Lower lobe of right lung (tissue), 2 donors: ENCODE data around the gene GPR137. TPM values are rescaled to one million over a fixed set of nuclear protein-coding genes. Genes with fewer than 3 reads are reported as not detected.
"Not testable (repeated sequence)": the region's sequence is repeated elsewhere in the genome, so short reads cannot be mapped to it uniquely, and the experiment has no call there.

ENCODE experiments used
- ATAC-seq, 2 donors: fragments of 200-7000 bp; cut with Tn5 transposase; one replicate each; pipeline ENCODE4 v1.9.1; 2020 to 2022; ENCODE audit warnings: mild to moderate bottlenecking in 2 of 2, moderate library complexity in 2 of 2
- DNase-seq: peaks from one replicate; pipeline ENCODE4 v3.0.0-alpha.2; 2020
- H3K27ac ChIP-seq: fragments of 200-600 bp; one replicate; pipeline ENCODE4 v1.8.0; 2022
- H3K27me3 ChIP-seq: fragments of 200-600 bp; one replicate; pipeline ENCODE4 v1.8.0; 2022; ENCODE audit warnings: low read depth
- H3K36me3 ChIP-seq: fragments of 200-600 bp; one replicate; pipeline ENCODE4 v1.8.0; 2022; ENCODE audit warnings: mild to moderate bottlenecking
- H3K4me1 ChIP-seq: fragments of 200-600 bp; one replicate; pipeline ENCODE4 v1.8.0; 2022
- H3K4me3 ChIP-seq: fragments of 200-600 bp; one replicate; pipeline ENCODE4 v1.8.0; 2022; ENCODE audit warnings: mild to moderate bottlenecking
- H3K9me3 ChIP-seq: fragments of 200-600 bp; one replicate; pipeline ENCODE4 v1.8.0; 2022
- intact Hi-C: fragments of 100-400 bp; cut with DNase I; formaldehyde crosslinking; loops from one replicate; pipeline ENCODE4 v1.11.0; 2022
- total RNA-seq: library from RNA; stranded (reverse); fragmentation: NEBNext Ultra II Directional; extraction: Animal tissue kit (Norgen Biotek cat#: 25700); gene quantifications from one replicate; pipeline ENCODE4 v1.2.1, GENCODE V29; 2021
- TF ChIP-seq, protein P1 (sequence below): fragments of 200-600 bp; IDR thresholded peaks from one replicate; pipeline ENCODE4 v1.8.0; 2022; ENCODE audit warnings: antibody characterized with exemption, mild to moderate bottlenecking
- donor health status: DM: no; HTN: yes; CAD: no; lungs with severe emphysema.

GPR137 gene
- total RNA-seq, 1 donor from 2014 or later: 37.7 TPM

- ATAC-seq: peak; percentile 66 to 72
- TF ChIP-seq, protein P1, sequence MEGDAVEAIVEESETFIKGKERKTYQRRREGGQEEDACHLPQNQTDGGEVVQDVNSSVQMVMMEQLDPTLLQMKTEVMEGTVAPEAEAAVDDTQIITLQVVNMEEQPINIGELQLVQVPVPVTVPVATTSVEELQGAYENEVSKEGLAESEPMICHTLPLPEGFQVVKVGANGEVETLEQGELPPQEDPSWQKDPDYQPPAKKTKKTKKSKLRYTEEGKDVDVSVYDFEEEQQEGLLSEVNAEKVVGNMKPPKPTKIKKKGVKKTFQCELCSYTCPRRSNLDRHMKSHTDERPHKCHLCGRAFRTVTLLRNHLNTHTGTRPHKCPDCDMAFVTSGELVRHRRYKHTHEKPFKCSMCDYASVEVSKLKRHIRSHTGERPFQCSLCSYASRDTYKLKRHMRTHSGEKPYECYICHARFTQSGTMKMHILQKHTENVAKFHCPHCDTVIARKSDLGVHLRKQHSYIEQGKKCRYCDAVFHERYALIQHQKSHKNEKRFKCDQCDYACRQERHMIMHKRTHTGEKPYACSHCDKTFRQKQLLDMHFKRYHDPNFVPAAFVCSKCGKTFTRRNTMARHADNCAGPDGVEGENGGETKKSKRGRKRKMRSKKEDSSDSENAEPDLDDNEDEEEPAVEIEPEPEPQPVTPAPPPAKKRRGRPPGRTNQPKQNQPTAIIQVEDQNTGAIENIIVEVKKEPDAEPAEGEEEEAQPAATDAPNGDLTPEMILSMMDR: peak; percentile 87
- peaks cover 41% of the 10 kb centered on the region for H3K4me1 ChIP-seq
- peaks cover 14% of the 10 kb centered on the region for H3K27me3 ChIP-seq
- DNase-seq: peak; percentile 97
- no peaks in the 10 kb centered on the region for H3K9me3 ChIP-seq
- peak overlapping the region; percentile 75 for H3K4me3 ChIP-seq
- peak overlapping the region; percentile 96 for H3K27ac ChIP-seq
- intact Hi-C loops: no loop called here
- H3K36me3 ChIP-seq: peaks cover 9% of the 10 kb centered on the region
Measured at GRCh38 chr11:64304316-64305072, 18.8 kb downstream of the GPR137 start.

DNA sequence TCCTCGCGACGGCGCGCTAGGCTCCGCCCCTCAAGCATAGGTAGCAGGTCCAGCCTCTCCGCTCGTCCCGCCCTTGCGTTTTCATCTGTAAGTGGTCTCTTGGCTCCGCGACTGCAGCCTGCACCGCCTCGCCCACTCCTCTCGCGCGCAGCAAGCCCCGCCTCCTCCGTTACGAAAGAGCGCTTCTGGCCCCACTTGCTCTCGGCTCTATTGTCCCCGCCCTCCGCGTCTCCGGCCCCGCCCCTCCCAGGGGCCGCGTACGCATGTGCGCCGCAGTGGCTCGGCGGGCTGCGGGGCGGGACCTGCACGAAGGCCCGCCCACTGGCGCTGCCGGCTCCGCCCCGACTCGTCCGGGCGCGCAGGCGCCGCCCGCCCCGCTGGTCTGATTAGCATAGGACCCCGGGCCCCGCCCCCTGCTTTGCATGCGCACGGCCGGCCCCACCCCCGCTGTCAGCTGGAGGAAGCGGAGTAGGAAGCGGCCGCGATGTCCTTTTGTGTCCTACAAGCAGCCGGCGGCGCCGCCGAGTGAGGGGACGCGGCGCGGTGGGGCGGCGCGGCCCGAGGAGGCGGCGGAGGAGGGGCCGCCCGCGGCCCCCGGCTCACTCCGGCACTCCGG, 19.5 kb downstream of the GPR137 start, which contains the start of gene ESRRA:
ESRRA (plus strand) TSS at position 450 of the 616 bp plus-strand sequence. CDS start 1,656 bp downstream, outside the sequence.
- ATAC-seq (peak; percentile 93 to 96), DNase-seq (peak; percentile 100)
- Histone ChIP-seq H3K4me1 (peaks cover 34% of the 10 kb centered on the region), H3K36me3 (peaks cover 9% of the 10 kb centered on the region), H3K9me3 (no peaks in the 10 kb centered on the region), H3K27me3 (peaks cover 7% of the 10 kb centered on the region), H3K4me3 (peak within 1 kb of the TSS; percentile 75), H3K27ac (peak within 1 kb of the TSS; percentile 96)
- TF ChIP-seq, protein P1: no peak
- intact Hi-C loops: no loop called here

GRCh38 chr11:64305691-64306562, 20.3 kb downstream of the GPR137 start:
- Histone ChIP-seq H3K4me3 (peak overlapping the region; percentile 75), H3K4me1 (peaks cover 26% of the 10 kb centered on the region), H3K27ac (peak overlapping the region; percentile 87), H3K36me3 (peaks cover 9% of the 10 kb centered on the region), H3K27me3 (no peaks in the 10 kb centered on the region), H3K9me3 (no peaks in the 10 kb centered on the region)
- DNase-seq (peak; percentile 87), ATAC-seq (peak; percentile 25 to 41)
- TF ChIP-seq, protein P1: peak; percentile 31
- intact Hi-C loops: no loop called here

DNA sequence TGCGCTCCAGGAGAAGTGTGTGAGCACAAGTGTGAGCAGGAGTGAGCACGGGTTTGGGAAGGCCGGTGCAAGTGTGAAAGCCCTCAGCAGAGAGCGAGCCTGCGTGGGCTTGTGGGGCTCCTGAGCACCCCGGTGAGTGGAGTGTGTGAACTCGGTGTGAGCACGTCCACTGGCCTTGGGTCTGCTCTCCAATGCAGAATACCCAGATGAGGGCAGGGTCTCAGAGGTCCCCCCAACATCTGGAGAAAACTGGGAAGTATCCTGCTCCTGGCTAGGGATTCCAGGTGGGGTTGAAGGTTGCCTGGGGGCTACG, 20.9 kb downstream of the GPR137 start:
- H3K9me3 ChIP-seq: no peaks in the 10 kb centered on the region
- ATAC-seq (no peak), DNase-seq (no peak)
- intact Hi-C loops: no loop called here
- H3K4me1 ChIP-seq: peaks cover 22% of the 10 kb centered on the region
- no peaks in the 10 kb centered on the region for H3K27me3 ChIP-seq
- TF ChIP-seq, protein P1: no peak
- H3K4me3 ChIP-seq: peak overlapping the region; percentile 75
- H3K36me3 ChIP-seq: peaks cover 9% of the 10 kb centered on the region
- peak overlapping the region; percentile 87 for H3K27ac ChIP-seq

- TF ChIP-seq, protein P1: no peak
- H3K9me3 ChIP-seq: no peaks in the 10 kb centered on the region
- DNase-seq (peak; percentile 74), ATAC-seq (no peak)
- peak overlapping the region; percentile 75 for H3K4me3 ChIP-seq
- H3K27me3 ChIP-seq: no peaks in the 10 kb centered on the region
- peaks cover 9% of the 10 kb centered on the region for H3K36me3 ChIP-seq
- peak overlapping the region; percentile 87 for H3K27ac ChIP-seq
- peaks cover 22% of the 10 kb centered on the region for H3K4me1 ChIP-seq
- intact Hi-C loops: no loop called here
Measured at GRCh38 chr11:64306876-64307622, 21.4 kb downstream of the GPR137 start.

- H3K27ac ChIP-seq, DNase-seq, intact Hi-C loops, H3K9me3 ChIP-seq, ATAC-seq, H3K36me3 ChIP-seq, H3K4me3 ChIP-seq, H3K27me3 ChIP-seq: not testable (repeated sequence)
- H3K4me1 ChIP-seq: peaks cover 22% of the 10 kb centered on the region
Measured at GRCh38 chr11:64307795-64308194, 22.1 kb downstream of the GPR137 start.
